ENCODE data around the gene NEK11.
"Not testable (repeated sequence)": the region's sequence is repeated elsewhere in the genome, so short reads cannot be mapped to it uniquely, and the experiment has no call there.

The NEK11 gene

GRCh38 chr3:131360191-131360755 lies 333.6 kb downstream of the NEK11 start:
- no peak for DNase-seq
- ATAC-seq: no peak

GRCh38 chr3:131361066-131361463 lies 334.4 kb downstream of the NEK11 start:
- not testable (repeated sequence) for DNase-seq, ATAC-seq

GRCh38 chr3:131361464-131362421 lies 335.1 kb downstream of the NEK11 start:
- ATAC-seq (peak; percentile 23), DNase-seq (no peak)

GRCh38 chr3:131363275-131363674 lies 336.6 kb downstream of the NEK11 start:
- no peak for DNase-seq
- ATAC-seq: no peak

GRCh38 chr3:131370935-131371687 lies 344.4 kb downstream of the NEK11 start:
- no peak for ATAC-seq
- DNase-seq: no peak

- DNase-seq (no peak), ATAC-seq (no peak)
These were observed 345.0 kb downstream of the NEK11 start for GRCh38 chr3:131371688-131372066.

- no peak for ATAC-seq
These were observed 348.1 kb downstream of the NEK11 start for GRCh38 chr3:131374741-131375140.

GRCh38 chr3:131380821-131381444 lies 354.3 kb downstream of the NEK11 start:
- ATAC-seq, DNase-seq: not testable (repeated sequence)

More at GRCh38 chr3:131374741-131375140, 348.1 kb downstream of the NEK11 start:
- no peak for DNase-seq

GRCh38 chr3:131381445-131382291 lies 355.0 kb downstream of the NEK11 start, which contains the start of gene NUDT16:
NUDT16 (plus strand) TSS chr3:131381774; CDS start chr3:131381805, 31 bp downstream.
- ATAC-seq: peak; percentile 100
- peak; percentile 98 for DNase-seq

GRCh38 chr3:131386429-131387165 lies 359.9 kb downstream of the NEK11 start:
- peak; percentile 21 for ATAC-seq
- DNase-seq: peak; percentile 24

- DNase-seq (no peak), ATAC-seq (no peak)
These were observed 361.3 kb downstream of the NEK11 start for GRCh38 chr3:131387796-131388489.

GRCh38 chr3:131388490-131388799 lies 361.8 kb downstream of the NEK11 start:
- DNase-seq: no peak
- ATAC-seq: no peak

GRCh38 chr3:131390331-131390730 lies 363.7 kb downstream of the NEK11 start:
- no peak for ATAC-seq

GRCh38 chr3:131393051-131393450 lies 366.4 kb downstream of the NEK11 start:
- no peak for ATAC-seq

More at GRCh38 chr3:131390331-131390730, 363.7 kb downstream of the NEK11 start:
- DNase-seq: no peak

GRCh38 chr3:131393868-131394267 lies 367.2 kb downstream of the NEK11 start:
- ATAC-seq (no peak), DNase-seq (no peak)

More at GRCh38 chr3:131393051-131393450, 366.4 kb downstream of the NEK11 start:
- DNase-seq: no peak

GRCh38 chr3:131394400-131394799 lies 367.7 kb downstream of the NEK11 start:
- DNase-seq: no peak
- ATAC-seq: no peak

GRCh38 chr3:131396170-131396569 lies 369.5 kb downstream of the NEK11 start:
- no peak for ATAC-seq
- DNase-seq: no peak

GRCh38 chr3:131397889-131398288 lies 371.2 kb downstream of the NEK11 start:
- ATAC-seq (no peak), DNase-seq (no peak)

Data from stimulated activated naive CD8-positive, alpha-beta T cell treated with anti-CD3 and anti-CD28 coated beads, Interleukin-15, Interleukin-2, amounts not matched to agents 100 U/mL and 50 U/mL, for 24 hours (primary cell).